SU-DHL-6 (cell line): ENCODE measurements around the gene UGT1A6.

Source experiments
- EZH2phosphoT487 ChIP-seq: fragments of 200-600 bp; sonication (generic), shearing (Covaris generic); conservative IDR thresholded peaks from 2 replicates; pipeline ENCODE4 v1.6.1; 2018; ENCODE audit warnings: mild to moderate bottlenecking, antibody characterized with exemption, low read length, moderate library complexity, mixed read lengths
- TF ChIP-seq, protein P1 (sequence below): fragments of 200-600 bp; sonication (generic); IDR thresholded peaks from one replicate; pipeline ENCODE4 v1.5.1; 2017; ENCODE audit warnings: antibody characterized with exemption, mild to moderate bottlenecking, low read length, moderate library complexity; ENCODE audit not compliant: insufficient read depth, poor library complexity, severe bottlenecking

- TF ChIP-seq, protein P1, sequence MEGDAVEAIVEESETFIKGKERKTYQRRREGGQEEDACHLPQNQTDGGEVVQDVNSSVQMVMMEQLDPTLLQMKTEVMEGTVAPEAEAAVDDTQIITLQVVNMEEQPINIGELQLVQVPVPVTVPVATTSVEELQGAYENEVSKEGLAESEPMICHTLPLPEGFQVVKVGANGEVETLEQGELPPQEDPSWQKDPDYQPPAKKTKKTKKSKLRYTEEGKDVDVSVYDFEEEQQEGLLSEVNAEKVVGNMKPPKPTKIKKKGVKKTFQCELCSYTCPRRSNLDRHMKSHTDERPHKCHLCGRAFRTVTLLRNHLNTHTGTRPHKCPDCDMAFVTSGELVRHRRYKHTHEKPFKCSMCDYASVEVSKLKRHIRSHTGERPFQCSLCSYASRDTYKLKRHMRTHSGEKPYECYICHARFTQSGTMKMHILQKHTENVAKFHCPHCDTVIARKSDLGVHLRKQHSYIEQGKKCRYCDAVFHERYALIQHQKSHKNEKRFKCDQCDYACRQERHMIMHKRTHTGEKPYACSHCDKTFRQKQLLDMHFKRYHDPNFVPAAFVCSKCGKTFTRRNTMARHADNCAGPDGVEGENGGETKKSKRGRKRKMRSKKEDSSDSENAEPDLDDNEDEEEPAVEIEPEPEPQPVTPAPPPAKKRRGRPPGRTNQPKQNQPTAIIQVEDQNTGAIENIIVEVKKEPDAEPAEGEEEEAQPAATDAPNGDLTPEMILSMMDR, result no peak
- TF ChIP-seq EZH2phosphoT487, result no peak
Observed at GRCh38 chr2:233747283-233747544, 54.5 kb downstream of the UGT1A6 start.
